GM23248 (cell line): ENCODE data around the gene CHST13.

ENCODE experiments used
- EZH2 ChIP-seq: fragments of 200-600 bp; sonication (generic); IDR thresholded peaks from 2 replicates; pipeline ENCODE4 v1.6.1; 2018; ENCODE audit warnings: antibody characterized with exemption, mild to moderate bottlenecking; ENCODE audit not compliant: insufficient read depth, poor library complexity, severe bottlenecking
- EZH2phosphoT487 ChIP-seq: fragments of 200-600 bp; sonication (generic); IDR thresholded peaks from 2 replicates; pipeline ENCODE4 v1.6.1; 2018; ENCODE audit warnings: antibody characterized with exemption, moderate library complexity, mild to moderate bottlenecking, low read depth; ENCODE audit not compliant: insufficient read depth

DNA sequence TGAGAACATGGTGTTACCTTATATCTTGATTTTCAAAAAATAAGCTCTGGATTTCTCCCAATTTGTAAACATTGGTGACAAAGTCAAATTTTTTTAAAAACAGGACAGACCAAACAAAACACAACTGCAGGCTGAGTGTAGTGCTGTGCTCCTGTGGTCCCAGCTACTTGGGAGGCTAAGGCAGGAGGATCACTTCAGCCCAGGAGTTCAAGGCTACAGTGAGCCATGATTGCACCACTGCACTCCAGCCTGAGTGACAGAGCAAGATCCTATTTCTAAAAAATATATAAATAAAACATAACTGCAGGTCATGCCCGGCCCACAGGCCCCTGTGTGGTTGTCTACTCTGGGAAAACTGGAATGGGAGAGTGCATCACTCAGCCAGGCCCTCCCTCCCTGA lies 44.3 kb upstream of the CHST13 start:
- TF ChIP-seq EZH2 (no peak), EZH2phosphoT487 (no peak)
